Transverse colon (tissue), 4 donors: Measurements from ENCODE around the gene IL17RE. TPM values are rescaled to one million over a fixed set of nuclear protein-coding genes. Genes with fewer than 3 reads are reported as not detected.
"Not testable (repeated sequence)": the region's sequence is repeated elsewhere in the genome, so short reads cannot be mapped to it uniquely, and the experiment has no call there.

Experiments
- DNase-seq: peaks from one replicate; pipeline ENCODE4 v3.0.0-alpha.2; 2019
- H3K27ac ChIP-seq, 4 donors: fragments of 200-600 bp; sonication (generic); 2 replicates each; pipeline ENCODE4 v1.5.1; 2016 to 2018; ENCODE audit warnings: inconsistent platforms in 4 of 4
- H3K27me3 ChIP-seq: fragments of 200-600 bp; sonication (generic); 2 replicates; pipeline ENCODE4 v1.5.1; 2017; ENCODE audit warnings: inconsistent platforms
- H3K36me3 ChIP-seq, 4 donors: fragments of 200-600 bp; sonication (generic); 2 replicates each; pipeline ENCODE4 v1.5.1; 2017 to 2019; ENCODE audit warnings: inconsistent platforms in 4 of 4
- H3K4me1 ChIP-seq, 4 donors: fragments of 200-600 bp; sonication (generic); 2 replicates each; pipeline ENCODE4 v1.5.1; 2017 to 2020; ENCODE audit warnings: inconsistent platforms in 4 of 4
- H3K4me3 ChIP-seq, 4 donors: fragments of 200-600 bp; sonication (generic); 1 replicate in 1 of 4; 2 replicates in 3 of 4; pipeline versions ENCODE4 v1.5.1 to v1.6.1; 2017 to 2019; ENCODE audit warnings: inconsistent platforms in 4 of 4
- H3K9me3 ChIP-seq, 2 donors: fragments of 200-600 bp; sonication (generic); 2 replicates each; pipeline ENCODE4 v1.5.1; 2017 to 2019; ENCODE audit warnings: inconsistent platforms in 2 of 2
- EP300 ChIP-seq: sonication (generic); formaldehyde crosslinking; IDR thresholded peaks from one replicate; pipeline ENCODE4 v1.6.1; 2017; ENCODE audit warnings: antibody characterized with exemption, low read depth
- POLR2A ChIP-seq: fragments of 450-650 bp; IDR thresholded peaks from one replicate; pipeline ENCODE4 v1.6.1; 2016; ENCODE audit warnings: antibody characterized with exemption, mild to moderate bottlenecking, moderate library complexity
- POLR2AphosphoS5 ChIP-seq, 3 donors: sonication (generic); formaldehyde crosslinking; IDR thresholded peaks; one replicate each; pipeline ENCODE4 v1.6.1; 2016; ENCODE audit warnings: antibody characterized with exemption in 3 of 3
- WGBS, 2 donors: methylation state at CpG; one replicate each; pipeline ENCODE4 v1.1.5; 2018; ENCODE audit warnings: low coverage in 1 of 2; 5-methylcytosine and 5-hydroxymethylcytosine counted together
- in situ Hi-C, 4 donors: fragments of 200-750 bp; cut with MboI; loops; one replicate each; pipeline versions ENCODE4 v1.15.0 to v1.15.1; 2017; ENCODE audit warnings: low sequenced_read_pairs in 3 of 4, low pct_ligation_motif_present in 1 of 4, low pct_unique_long_range_greater_than_20kb in 1 of 4
- intact Hi-C: fragments of 100-400 bp; cut with DNase I; formaldehyde crosslinking; loops from one replicate; pipeline ENCODE4 v1.15.1; 2023; ENCODE audit warnings: low total_unique reads
- total RNA-seq, 4 donors: library from RNA; depleted of rRNA; stranded (reverse); fragments of >200 nt; gene quantifications; one replicate each; pipeline ENCODE4 v1.1.0, GENCODE V29; 2016
- TF ChIP-seq, protein P1 (sequence below), 5 experiments: fragments of 200-600 bp in 3 of 5; fragments of 450-650 bp in 2 of 5; sonication (generic) in 3 of 5; IDR thresholded peaks; 1 replicate in 2 of 5; 2 replicates in 3 of 5; pipeline ENCODE4 v1.5.1; 2016 to 2017; ENCODE audit warnings: antibody characterized with exemption in 5 of 5, inconsistent platforms in 3 of 5, mild to moderate bottlenecking in 2 of 5, moderate library complexity in 1 of 5

The IL17RE gene
- total RNA-seq, 4 donors from 2014 or later, result 81.5 to 178 (median 108) TPM

DNA sequence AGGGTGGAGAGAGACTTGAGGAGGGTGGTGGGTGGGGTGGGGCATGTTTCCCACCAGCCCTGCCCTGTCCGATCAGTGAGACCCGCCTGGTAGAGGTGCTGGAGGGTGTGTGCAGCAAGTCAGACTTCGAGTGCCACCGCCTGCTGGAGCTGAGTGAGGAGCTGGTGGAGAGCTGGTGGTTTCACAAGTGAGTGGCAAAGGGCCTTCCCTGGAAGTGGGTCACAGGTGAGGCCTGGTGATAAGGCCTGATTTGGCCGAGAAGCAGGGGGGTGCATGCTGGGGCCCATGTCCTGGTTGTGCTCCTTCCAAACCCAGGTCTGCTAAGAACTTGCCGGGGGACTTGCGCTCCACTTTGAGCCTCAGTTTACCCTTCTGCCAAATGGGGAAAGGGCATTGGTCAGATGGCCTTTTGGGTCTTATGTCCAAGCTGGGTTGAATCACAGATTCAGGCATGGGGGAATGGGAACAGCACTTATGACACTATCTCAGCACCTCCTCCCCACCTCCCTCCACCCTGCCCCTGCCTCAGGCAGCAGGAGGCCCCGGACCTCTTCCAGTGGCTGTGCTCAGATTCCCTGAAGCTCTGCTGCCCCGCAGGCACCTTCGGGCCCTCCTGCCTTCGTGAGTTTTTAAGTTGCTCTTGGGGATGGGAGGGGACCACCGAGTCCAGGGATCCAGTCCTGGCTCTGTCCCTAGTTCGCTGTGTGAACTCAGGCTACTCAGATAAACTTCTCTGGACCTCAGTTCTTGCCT, 35.0 kb downstream of the IL17RE start:
- TF ChIP-seq EP300 (no peak), POLR2A (no peak), POLR2AphosphoS5 (IDR thresholded peaks at IDR 0.05) (no peak)
- TF ChIP-seq, protein P1, sequence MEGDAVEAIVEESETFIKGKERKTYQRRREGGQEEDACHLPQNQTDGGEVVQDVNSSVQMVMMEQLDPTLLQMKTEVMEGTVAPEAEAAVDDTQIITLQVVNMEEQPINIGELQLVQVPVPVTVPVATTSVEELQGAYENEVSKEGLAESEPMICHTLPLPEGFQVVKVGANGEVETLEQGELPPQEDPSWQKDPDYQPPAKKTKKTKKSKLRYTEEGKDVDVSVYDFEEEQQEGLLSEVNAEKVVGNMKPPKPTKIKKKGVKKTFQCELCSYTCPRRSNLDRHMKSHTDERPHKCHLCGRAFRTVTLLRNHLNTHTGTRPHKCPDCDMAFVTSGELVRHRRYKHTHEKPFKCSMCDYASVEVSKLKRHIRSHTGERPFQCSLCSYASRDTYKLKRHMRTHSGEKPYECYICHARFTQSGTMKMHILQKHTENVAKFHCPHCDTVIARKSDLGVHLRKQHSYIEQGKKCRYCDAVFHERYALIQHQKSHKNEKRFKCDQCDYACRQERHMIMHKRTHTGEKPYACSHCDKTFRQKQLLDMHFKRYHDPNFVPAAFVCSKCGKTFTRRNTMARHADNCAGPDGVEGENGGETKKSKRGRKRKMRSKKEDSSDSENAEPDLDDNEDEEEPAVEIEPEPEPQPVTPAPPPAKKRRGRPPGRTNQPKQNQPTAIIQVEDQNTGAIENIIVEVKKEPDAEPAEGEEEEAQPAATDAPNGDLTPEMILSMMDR (IDR thresholded peaks at IDR 0.05), result no peak
- no peak overlapping the region for H3K27ac ChIP-seq

DNA sequence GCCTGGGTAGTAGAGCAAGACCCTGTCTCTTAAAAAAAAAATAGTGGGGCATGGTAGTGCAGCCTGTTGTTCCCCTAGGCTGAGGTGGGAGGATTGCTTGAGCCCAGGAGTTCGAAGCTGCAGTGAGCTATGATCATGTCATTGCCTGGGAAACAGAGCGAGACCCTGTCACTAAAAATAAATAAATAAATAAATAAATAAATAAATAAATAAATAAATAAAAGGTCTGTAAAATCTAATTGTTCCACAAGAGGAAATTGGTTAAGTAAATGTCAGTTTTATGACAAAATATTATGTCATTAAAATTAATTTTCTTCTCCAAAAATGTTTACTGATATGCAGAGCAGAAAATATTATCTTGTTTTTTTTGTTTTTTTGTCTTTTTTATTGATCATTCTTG, 36.3 kb downstream of the IL17RE start:
- in situ Hi-C loops, result no loop called here

More for the DNA sequence above, 35.0 kb downstream of the IL17RE start:
- 94 to 100% methylated on average over 2 to 13 of the region's 13 CpGs for WGBS, 2 donors
- H3K4me1 ChIP-seq, result peaks cover 11 to 26% (median 20%) of the 10 kb centered on the region in 4 donors
- in situ Hi-C loops (no loop called here), intact Hi-C loops (no loop called here)
- no peaks in the 10 kb centered on the region for H3K27me3 ChIP-seq
- no peaks in the 10 kb centered on the region for H3K9me3 ChIP-seq
- no peaks in the 10 kb centered on the region for H3K36me3 ChIP-seq
- H3K4me3 ChIP-seq, result no peak overlapping the region
- DNase-seq, result no peak

DNA sequence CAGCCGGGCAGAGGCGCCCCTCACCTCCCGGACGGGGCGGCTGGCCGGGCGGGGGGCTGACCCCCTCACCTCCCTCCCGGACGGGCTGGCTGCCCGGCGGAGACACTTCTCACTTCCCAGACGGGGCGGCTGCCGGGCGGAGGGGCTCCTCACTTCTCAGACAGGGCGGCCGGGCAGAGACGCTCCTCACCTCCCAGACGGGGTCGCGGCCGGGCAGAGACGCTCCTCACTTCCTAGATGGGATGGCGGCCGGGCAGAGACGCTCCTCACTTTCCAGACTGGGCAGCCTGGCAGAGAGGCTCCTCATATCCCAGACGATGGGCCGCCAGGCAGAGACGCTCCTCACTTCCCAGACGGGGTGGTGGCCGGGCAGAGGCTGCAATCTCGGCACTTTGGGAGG, 37.3 kb downstream of the IL17RE start:
- intact Hi-C loops, result loop anchor here (10.0 kb wide), 1 partner anchor 85 kb away; the partner anchor contains the start of gene FANCD2
- DNase-seq, H3K27ac ChIP-seq, in situ Hi-C loops, H3K36me3 ChIP-seq, H3K4me3 ChIP-seq, H3K27me3 ChIP-seq, H3K9me3 ChIP-seq: not testable (repeated sequence)
- WGBS, 2 donors, result 97% methylated on average over 11 of the region's 32 CpGs; no CpG with 5 or more reads in 1 of the 2 donors
- peaks cover 6 to 12% (median 8%) of the 10 kb centered on the region in 4 donors for H3K4me1 ChIP-seq

More for the DNA sequence above, 36.3 kb downstream of the IL17RE start:
- Histone ChIP-seq H3K9me3 (no peaks in the 10 kb centered on the region), H3K4me3 (no peak overlapping the region), H3K36me3 (no peaks in the 10 kb centered on the region), H3K4me1 (peaks cover 11 to 20% (median 17%) of the 10 kb centered on the region in 4 donors), H3K27me3 (no peaks in the 10 kb centered on the region), H3K27ac (no peak overlapping the region)
- TF ChIP-seq POLR2AphosphoS5 (IDR thresholded peaks at IDR 0.05), result no peak
- no peak for TF ChIP-seq POLR2A
- TF ChIP-seq, protein P1 (IDR thresholded peaks at IDR 0.05), result no peak
- no peak for TF ChIP-seq EP300
- intact Hi-C loops, result no loop called here
- 98% methylated on average over 2 of the region's 2 CpGs; no CpG with 5 or more reads in 1 of the 2 donors for WGBS, 2 donors
- no peak for DNase-seq

DNA sequence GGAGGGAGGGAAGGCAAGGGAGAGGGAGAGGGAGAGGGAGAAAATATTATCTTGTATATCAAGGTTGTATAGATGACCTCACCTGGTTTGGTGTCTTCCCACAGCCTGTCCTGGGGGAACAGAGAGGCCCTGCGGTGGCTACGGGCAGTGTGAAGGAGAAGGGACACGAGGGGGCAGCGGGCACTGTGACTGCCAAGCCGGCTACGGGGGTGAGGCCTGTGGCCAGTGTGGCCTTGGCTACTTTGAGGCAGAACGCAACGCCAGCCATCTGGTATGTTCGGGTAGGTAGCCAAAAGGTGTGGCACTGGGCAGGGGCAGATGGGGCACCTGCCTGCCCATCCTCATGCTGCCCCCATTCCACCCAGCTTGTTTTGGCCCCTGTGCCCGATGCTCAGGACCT, 38.1 kb downstream of the IL17RE start:
- Histone ChIP-seq H3K36me3 (no peaks in the 10 kb centered on the region), H3K9me3 (no peaks in the 10 kb centered on the region), H3K4me1 (peaks cover 0 to 6% (median 3%) of the 10 kb centered on the region in 4 donors), H3K27me3 (no peaks in the 10 kb centered on the region), H3K4me3 (no peak overlapping the region), H3K27ac (no peak overlapping the region)
- intact Hi-C loops, result loop anchor here (10.0 kb wide), 1 partner anchor 84 kb away; the partner anchor contains the start of gene FANCD2
- TF ChIP-seq EP300 (no peak), POLR2AphosphoS5 (IDR thresholded peaks at IDR 0.05) (no peak), POLR2A (no peak)
- TF ChIP-seq, protein P1 (IDR thresholded peaks at IDR 0.05), result no peak
- no peak for DNase-seq
- in situ Hi-C loops, result no loop called here
- WGBS, 2 donors, result 90 to 100% methylated on average over 2 to 10 of the region's 10 CpGs
